NOMO-1 treated with dmso at 0.1 percent for 144 hours (cell line): ENCODE measurements around the gene GABRP.
"Not testable (repeated sequence)": the region's sequence is repeated elsewhere in the genome, so short reads cannot be mapped to it uniquely, and the experiment has no call there.

Experiments used
- DNase-seq: peaks from one replicate; lab custom pipeline; 2025; ENCODE audit not compliant: unreplicated experiment; lab: John Stamatoyannopoulos, UW

The GABRP gene

GRCh38 chr5:170783498-170784247, at the start of gene GABRP:
Gene GABRP (plus strand): TSS chr5:170783725. CDS start chr5:170788616, 4,891 bp downstream.
- no peak for DNase-seq

- DNase-seq = no peak
These were observed 46.6 kb upstream of the GABRP start for GRCh38 chr5:170736966-170737365.

DNA sequence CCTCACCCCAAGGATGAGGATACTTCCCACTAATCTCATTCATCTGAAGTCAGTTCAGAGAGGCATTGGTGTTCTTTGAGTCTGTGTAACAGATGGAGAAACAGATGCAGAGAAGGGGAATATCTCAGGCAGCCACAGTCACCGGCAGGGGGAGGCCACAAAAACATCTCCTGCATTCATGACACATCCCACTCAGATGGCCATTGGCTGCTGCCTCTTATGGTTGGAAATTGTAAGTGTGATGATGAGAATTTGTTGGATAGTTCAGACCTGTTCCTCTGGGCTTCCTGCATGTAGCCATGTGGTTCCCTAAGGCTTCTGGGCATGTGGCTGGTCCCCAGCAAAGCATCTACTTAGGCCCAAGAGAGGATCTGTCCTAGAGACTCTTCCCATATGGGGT, 45.9 kb upstream of the GABRP start:
- no peak for DNase-seq

GRCh38 chr5:170738840-170739239, 44.7 kb upstream of the GABRP start:
- no peak for DNase-seq

DNA sequence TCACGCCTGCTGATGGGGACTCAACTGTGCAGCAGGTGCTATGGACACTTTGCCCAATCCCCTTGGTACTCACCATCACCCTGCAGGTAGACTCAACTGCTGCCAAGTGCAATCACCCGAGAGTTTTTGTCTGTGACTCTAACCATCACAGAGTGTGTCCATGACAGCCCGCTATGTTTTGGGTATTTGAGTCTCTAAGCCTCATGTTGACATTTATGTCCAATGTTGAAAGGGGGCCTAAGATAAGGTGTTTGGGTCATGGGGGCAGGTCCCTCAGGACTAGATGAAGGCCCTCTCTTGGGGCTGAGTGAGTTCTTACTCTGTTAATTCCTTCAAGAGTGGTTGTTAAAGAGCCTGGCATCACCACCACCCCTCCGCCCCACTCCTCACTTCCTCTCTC, 44.1 kb upstream of the GABRP start:
- DNase-seq = no peak

DNA sequence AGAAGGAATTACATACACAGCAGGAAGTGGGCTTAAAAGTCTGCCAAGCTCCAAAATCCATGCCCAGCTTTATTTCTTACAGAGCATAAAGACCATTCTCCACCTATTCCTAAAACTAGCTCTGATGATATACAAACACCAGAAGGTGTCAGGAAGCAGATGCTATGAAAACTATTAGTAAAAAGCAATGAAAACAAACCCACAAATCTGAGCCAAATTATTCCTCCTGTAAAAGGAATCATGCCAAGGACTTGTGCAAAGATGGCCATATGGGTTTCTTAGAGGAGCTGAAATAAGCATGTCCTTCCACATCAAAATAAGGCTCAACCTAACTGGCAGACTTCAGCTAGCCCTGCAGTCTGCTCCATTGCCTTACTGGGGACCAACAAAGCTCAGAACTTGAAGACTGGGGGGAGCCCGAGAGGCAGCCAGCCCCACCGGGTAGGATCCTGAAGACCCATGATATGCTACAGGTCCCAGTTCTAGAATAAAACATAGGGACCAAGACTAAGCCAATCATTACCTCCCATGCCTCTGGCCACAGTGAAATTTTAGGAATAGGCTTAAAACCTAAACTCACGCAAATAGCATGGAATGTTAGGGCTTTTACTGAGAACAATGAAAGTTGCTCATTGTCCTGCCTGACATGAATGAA, 42.8 kb upstream of the GABRP start:
- no peak for DNase-seq

DNA sequence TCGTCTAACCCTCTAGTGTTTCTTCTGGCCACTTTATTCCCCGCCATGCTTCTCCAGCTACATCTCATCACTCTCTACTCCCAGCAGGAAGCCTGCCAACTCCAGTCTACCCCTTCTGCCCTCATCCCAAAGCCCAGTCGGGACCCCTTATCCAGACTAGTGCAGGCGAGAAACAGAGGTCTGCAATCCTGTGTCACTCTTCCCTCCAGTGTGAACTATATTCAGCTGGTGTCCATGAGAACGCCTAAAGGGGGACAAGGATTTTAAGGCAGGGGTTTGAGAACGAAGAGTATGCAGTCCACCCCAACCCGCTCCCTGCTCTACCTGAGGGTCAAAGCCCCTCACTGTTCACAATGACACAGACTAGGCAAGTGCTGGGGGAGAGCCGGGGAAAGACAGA, 41.7 kb upstream of the GABRP start:
- DNase-seq = no peak

DNA sequence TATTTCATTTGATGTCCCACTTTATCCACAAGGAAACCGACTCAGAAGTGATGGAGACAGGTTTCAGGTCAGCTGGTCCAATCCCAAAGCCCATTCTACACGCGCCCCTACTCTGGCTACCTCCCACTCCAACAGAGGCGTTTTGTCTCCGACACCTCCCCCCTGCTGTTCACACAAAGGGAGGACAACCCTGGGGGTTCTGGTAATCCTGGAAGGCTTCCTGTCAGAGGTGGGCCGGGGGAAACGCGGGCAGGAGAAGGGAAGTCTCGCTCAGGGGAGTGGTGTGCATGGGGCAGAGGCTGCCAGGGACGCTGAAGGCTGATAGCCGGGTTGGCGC, 39.7 kb upstream of the GABRP start:
- DNase-seq = no peak

GRCh38 chr5:170745481-170746071, 37.9 kb upstream of the GABRP start:
- no peak for DNase-seq

GRCh38 chr5:170746075-170746960, 37.2 kb upstream of the GABRP start:
- DNase-seq = no peak

DNA sequence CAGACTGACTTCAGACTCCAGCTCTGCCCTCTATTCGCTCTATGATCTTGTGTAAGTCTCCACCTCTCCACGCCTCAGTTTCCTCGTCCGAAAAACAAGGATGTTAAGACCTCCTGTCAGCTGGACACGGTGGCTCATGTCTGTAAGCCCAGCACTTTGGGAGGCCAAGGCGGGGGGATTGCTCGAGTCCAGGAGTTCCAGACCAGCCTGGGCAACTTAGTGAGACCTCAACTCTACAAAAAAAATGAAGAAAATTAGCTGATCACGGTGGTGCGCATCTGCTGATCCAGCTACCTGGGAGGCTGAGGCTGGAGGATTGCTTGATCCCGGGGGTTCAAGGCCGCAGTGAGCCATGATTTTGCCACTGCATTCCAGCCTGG, 36.6 kb upstream of the GABRP start:
- DNase-seq = no peak

DNA sequence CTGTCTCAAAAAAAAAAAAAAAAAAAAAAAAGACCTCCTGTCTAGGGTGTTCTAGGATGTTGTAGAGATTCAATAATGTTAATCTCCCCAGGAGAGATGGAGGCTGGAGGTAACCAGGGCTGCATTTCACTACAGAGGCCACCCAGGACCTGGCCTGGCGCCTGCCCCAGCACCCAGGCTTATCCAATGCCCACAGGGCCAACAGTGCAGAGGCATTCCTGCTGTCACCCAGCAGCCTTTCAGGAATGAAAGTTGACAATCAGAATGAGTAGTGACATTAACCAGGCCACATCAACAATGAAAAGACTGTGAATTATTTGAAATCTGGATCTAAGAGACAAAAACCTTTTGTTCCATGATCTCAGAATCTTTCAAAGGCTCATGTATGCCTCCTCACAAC, 36.2 kb upstream of the GABRP start:
- DNase-seq = no peak

DNA sequence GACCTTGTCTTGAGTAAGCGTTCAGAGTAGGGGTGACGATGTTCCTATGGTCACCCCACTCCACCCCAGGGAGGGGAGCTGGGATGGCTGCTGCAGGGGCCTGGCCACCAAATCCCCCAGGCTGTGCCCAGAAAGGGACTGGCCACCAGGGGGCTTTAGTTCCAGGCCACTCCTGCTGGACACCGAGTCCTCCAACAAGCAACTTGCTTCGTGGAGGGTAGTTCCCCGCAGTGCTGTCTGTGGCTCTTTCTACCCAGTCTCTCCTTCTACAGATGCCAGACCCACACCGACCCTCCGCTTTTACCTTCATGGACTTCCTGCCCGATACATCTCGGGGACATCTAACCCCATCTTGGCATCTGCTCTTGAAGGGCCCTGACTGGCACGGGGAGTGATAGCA, 35.7 kb upstream of the GABRP start:
- DNase-seq = no peak

DNA sequence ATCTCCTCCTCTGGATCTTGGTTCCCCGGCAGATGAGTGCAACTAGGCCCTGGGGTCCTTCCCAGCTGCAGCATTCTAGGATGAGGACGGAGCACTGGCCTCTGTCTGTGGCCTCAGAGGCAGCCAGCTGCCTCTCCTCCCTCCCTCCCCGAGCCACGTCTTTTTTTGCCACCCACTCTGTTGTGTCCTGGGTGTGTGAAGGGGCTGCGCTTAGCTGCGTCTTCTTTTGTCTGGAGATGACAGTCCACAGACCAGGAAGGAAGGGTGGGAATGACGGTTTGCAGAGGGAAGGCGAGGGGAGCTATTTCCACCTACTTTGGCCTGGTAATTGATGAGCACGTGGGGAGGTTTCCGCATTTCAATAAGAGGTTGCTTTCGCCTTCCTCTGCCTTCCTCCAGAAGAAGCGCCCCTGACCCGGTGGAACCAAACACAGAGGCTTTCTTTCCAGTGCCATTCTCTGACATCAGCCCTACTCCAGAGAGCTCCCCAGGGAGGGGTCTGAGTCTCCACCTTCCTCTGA, 34.5 kb upstream of the GABRP start:
- no peak for DNase-seq

DNA sequence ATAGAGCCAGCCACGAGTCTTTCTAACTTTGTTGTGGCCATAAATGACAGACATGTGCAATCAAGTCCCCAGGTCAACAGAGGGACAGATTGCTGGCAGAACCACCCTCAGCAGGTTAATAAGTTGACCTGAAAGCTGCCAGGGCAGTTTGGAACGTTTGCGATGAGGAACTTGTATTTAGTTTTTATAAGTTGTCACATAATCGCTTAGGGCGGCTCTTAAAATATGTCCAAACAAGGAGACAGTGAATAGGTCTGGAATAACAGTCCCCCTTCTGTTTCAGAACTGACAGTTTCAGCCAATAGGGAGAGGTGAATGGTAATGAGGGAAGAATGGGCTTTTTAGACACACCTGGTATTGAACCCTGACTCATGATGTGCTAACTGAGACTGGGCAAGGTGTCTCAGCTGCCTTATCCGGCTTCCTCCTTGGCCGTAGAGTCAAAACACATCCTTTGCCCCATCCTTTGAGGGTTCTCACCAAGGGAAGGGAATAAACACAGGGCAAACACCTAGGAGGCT, 33.6 kb upstream of the GABRP start:
- DNase-seq = no peak

GRCh38 chr5:170750791-170751190, 32.7 kb upstream of the GABRP start:
- no peak for DNase-seq

DNA sequence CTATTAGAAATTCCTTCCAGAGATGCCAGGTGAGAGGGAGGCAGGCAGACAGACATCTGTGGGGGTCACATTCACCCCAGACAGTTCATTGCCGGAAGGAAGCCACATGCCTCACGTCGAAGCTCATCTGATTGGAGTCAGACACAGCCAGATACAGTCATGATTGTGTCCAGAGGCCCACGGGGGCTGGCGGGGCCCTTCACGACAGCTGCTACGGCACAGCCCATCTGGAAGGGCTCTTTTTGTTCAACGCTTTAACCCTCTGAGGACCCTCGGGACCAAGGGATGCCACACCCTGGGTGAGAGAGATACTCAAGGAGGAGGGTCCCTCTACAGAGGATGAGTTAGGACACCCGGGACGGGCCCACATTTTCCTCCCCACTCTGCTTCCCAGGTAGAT, 31.9 kb upstream of the GABRP start:
- no peak for DNase-seq

DNA sequence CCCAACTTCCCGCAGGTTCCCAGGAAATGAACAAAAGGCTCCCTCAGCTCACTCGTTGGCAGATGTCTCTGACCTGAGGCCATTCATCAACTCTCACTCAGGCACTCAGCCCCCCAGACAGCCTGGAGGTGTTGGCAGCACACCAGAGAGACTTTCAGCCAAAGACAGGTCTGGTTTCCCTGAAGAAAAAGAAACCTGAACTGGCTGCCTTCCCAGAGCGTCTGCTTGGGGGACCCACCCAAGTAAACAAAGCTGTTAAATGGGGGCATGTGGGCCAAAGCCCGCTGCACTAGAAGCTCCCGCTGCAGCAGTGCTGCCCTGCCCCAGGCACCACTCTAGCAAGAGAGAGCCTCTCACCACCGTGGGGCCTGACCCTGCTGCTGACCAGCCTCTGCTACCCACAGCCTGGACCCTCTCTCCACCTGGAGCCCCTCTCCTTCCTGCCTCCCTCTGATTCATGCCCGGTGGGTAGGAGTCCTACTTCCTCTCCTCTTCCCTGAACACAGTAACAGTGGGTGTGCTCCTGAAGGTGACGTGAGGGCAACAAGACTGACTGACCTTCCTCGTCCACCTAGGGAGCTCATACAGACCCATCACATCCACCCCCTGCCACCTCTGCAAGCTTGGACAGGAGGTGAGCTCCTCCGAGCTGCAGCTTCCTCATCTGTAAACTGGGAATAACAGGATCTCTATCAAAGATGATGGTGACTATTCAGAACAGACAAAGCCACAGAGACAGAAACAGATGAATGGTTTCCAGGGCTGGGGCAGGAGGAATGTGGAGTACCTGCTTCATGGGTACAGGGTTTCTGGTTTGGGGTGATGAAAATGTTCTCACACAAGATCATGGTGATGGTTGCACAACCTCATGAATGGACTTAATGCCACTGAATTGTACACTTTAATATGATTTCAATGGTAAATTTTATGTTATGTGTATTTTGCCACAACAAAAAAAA, 31.0 kb upstream of the GABRP start:
- DNase-seq = no peak

- DNase-seq = no peak
These were observed 30.2 kb upstream of the GABRP start for GRCh38 chr5:170753311-170753710.

DNA sequence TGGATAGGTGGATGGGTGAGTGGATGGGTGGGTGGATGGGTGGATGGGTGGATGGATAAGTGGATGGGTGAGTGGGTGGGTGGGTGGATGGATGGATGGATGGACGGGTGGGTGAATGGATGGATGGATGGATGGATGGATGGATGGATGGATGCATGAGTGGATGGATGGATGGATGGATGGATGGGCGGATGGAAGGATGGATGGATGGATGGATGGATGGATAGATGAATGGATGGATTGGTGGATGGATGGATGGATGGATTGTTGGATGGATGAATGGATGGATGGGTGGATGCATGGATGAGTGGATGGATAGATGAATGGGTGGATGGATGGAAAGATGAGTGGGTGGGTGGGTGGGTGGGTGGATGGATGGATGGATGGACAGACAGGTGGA, 29.0 kb upstream of the GABRP start:
- DNase-seq = not testable (repeated sequence)
